ENCODE data around the gene IFIH1. TPM values are rescaled to one million over a fixed set of nuclear protein-coding genes. Genes with fewer than 3 reads are reported as not detected.

Gene IFIH1
- total and polyA plus RNA-seq, 12 donors: 3.5 to 22.1 (median 6.1) TPM

DNA sequence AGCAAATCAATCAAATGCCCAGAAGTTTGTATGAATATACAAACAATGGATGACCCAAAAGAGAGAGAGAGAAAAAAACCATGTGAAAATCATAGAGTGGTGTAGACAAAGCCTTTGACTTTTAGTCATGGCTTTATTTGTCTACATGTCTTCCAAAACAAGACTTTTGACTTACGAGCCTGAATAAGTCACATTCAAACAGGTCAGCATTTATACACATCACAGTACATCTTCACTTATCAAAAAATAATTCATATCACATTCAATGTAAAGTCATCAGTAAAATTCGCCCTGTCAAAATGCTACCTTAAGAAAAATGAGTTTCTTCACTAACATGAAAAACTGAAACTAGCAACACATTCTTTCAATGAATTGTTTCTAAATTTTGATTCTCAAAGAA, 1.9 kb downstream of the IFIH1 start:
- no peak for ATAC-seq
- Histone ChIP-seq H3K36me3 (no peaks in the 10 kb centered on the region), H3K9me3 (no peaks in the 10 kb centered on the region), H3K4me1 (peaks cover 0 to 56% (median 21%) of the 10 kb centered on the region in 9 donors), H3K27me3 (no peaks in the 10 kb centered on the region), H3K27ac (no peak overlapping the region), H3K4me3 (peak overlapping the region in 8 of 10 donors; percentile 72 to 88 (median 82))
- no peak for DNase-seq
- intact Hi-C loops (cut with DNase I): no loop called here
- 78 to 84% methylated on average over 2 of the region's 2 CpGs for WGBS, 2 donors
- TF ChIP-seq, protein P1, sequence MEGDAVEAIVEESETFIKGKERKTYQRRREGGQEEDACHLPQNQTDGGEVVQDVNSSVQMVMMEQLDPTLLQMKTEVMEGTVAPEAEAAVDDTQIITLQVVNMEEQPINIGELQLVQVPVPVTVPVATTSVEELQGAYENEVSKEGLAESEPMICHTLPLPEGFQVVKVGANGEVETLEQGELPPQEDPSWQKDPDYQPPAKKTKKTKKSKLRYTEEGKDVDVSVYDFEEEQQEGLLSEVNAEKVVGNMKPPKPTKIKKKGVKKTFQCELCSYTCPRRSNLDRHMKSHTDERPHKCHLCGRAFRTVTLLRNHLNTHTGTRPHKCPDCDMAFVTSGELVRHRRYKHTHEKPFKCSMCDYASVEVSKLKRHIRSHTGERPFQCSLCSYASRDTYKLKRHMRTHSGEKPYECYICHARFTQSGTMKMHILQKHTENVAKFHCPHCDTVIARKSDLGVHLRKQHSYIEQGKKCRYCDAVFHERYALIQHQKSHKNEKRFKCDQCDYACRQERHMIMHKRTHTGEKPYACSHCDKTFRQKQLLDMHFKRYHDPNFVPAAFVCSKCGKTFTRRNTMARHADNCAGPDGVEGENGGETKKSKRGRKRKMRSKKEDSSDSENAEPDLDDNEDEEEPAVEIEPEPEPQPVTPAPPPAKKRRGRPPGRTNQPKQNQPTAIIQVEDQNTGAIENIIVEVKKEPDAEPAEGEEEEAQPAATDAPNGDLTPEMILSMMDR (IDR thresholded peaks at IDR 0.05): no peak

DNA sequence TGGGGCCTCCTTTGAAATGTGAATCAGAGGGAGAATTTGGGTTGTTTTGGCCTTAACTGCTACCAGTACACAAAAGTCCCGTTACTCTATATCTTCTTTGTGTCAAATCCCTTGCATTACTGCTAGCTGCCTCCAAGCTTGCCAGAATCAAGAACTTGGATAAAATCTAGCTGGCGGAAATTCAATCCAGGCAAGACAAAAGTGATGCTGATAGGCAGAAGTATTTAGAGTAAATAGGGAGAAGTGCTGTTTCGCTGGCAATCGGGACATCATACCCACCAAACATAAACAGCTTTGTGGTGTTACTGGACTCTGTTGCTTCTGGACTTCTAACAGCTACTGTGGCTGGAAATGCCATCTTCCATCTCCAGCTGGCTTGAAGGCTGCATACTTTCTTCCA, 2.5 kb downstream of the IFIH1 start:
- Histone ChIP-seq H3K9me3 (no peaks in the 10 kb centered on the region), H3K27me3 (no peaks in the 10 kb centered on the region), H3K4me3 (peak overlapping the region in 8 of 10 donors; percentile 72 to 88 (median 82)), H3K36me3 (peaks cover 0 to under 1% (median 0%) of the 10 kb centered on the region in 9 donors), H3K27ac (no peak overlapping the region), H3K4me1 (peaks cover 0 to 49% (median 21%) of the 10 kb centered on the region in 9 donors)
- ATAC-seq (no peak), DNase-seq (no peak)
- intact Hi-C loops (cut with DNase I): no loop called here
- TF ChIP-seq, protein P1 (IDR thresholded peaks at IDR 0.05): no peak
- 69 to 80% methylated on average over 4 of the region's 4 CpGs for WGBS, 2 donors

DNA sequence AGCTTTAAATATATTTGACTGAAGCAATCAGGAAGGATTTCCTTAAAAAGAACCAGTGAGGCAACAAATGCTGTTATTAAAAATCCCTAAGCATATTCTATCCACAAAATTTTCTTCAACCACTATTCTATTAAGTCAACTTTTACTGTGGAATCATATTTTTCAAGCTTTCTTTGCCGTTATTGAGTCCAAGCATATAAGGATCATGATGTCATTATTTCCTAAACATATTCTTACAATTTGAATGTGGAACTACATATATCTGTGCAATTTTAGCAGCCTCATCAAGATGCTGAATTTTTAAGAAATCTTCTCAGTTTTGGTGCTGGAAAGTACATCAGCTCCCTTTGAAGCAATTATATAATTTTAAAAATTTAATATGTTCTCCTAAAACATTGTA, 5.6 kb downstream of the IFIH1 start:
- intact Hi-C loops (cut with DNase I): no loop called here
- no peak for ATAC-seq

DNA sequence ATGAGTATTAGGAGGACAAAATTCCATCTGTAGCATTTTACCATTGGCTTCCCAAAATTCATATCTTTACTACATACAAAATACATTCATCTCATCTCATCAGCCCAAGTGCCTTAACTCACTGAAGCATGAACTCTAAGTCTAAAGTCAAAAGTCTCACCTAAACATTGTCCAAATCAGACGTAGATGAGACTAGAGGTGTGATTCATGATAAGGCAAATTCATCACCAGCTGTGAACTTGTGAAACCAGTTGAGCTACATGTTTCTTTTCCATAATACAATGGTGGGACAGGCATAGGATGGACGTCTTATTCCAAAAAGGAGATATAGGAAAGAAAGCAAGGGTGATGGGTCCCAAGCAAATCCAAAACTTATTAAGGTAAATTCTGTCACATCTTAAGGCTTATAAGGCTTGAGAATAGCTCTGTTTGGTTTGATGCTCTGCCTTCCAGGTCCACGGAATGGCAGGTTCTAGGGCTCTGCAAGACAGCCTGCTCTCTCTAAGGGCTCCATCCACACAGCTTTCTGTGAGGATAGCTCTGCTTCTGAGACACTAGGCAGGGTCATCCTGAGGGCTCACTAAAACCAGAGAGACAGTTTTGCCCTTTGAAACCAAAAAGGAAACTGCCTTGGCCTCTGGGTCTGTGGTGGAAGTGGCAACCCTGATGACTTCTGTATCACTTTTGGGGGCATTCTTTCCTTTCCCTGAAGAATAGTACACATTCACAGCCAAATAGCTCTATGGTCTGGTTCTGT, 9.6 kb downstream of the IFIH1 start:
- WGBS, 2 donors: 76 to 91% methylated on average over 3 of the region's 3 CpGs
- no peak overlapping the region for H3K4me3 ChIP-seq
- intact Hi-C loops (cut with DNase I): loop anchor here in 5 of 10 donors (10.0 kb wide), 4 partner anchors 154 to 724 kb away; partner anchors contain the start of gene GCG (in 1 of the 5)

More for the DNA sequence above, 5.6 kb downstream of the IFIH1 start:
- Histone ChIP-seq H3K27me3 (no peaks in the 10 kb centered on the region), H3K27ac (no peak overlapping the region), H3K4me3 (no peak overlapping the region), H3K36me3 (peaks cover 0 to 30% (median 0%) of the 10 kb centered on the region in 9 donors), H3K9me3 (no peaks in the 10 kb centered on the region), H3K4me1 (peaks cover 0 to 29% (median 7%) of the 10 kb centered on the region in 9 donors)
- 88% methylated on average over 1 of the region's 1 CpG for WGBS, 2 donors
- DNase-seq: no peak
- TF ChIP-seq, protein P1 (IDR thresholded peaks at IDR 0.05): no peak

More for the DNA sequence above, 9.6 kb downstream of the IFIH1 start:
- Histone ChIP-seq H3K4me1 (peaks cover 0 to 18% (median 0%) of the 10 kb centered on the region in 9 donors), H3K36me3 (peaks cover 0 to 68% (median 0%) of the 10 kb centered on the region in 9 donors), H3K9me3 (no peaks in the 10 kb centered on the region), H3K27me3 (no peaks in the 10 kb centered on the region), H3K27ac (no peak overlapping the region)
- TF ChIP-seq, protein P1 (IDR thresholded peaks at IDR 0.05): no peak
- ATAC-seq: no peak
- no peak for DNase-seq

All from heart right ventricle (tissue), 16 donors.